Activated naive CD4-positive, alpha-beta T cell treated with anti-CD3 and anti-CD28 coated beads, Interleukin-2, amount 50 U/mL, for 16 hours (primary cell): ENCODE results near the gene BCL2.
"Not testable (repeated sequence)": the region's sequence is repeated elsewhere in the genome, so short reads cannot be mapped to it uniquely, and the experiment has no call there.

ENCODE experiments used
- DNase-seq: peaks from one replicate; pipeline ENCODE4 v3.0.0-alpha.2; 2020

The BCL2 gene

GRCh38 chr18:63197246-63197869 is 122.2 kb downstream of the BCL2 start:
- no peak for DNase-seq

- DNase-seq: no peak
These were observed 124.0 kb downstream of the BCL2 start for GRCh38 chr18:63195326-63196159.

- no peak for DNase-seq
These were observed 126.7 kb downstream of the BCL2 start for GRCh38 chr18:63192885-63193349.

- DNase-seq: no peak
These were observed 127.3 kb downstream of the BCL2 start for GRCh38 chr18:63192126-63192884.

- DNase-seq: no peak
These were observed 128.2 kb downstream of the BCL2 start for GRCh38 chr18:63191413-63191812.

- DNase-seq: not testable (repeated sequence)
These were observed 128.7 kb downstream of the BCL2 start for GRCh38 chr18:63190838-63191237.

GRCh38 chr18:63189817-63190216 is 129.8 kb downstream of the BCL2 start:
- DNase-seq: no peak

GRCh38 chr18:63189041-63189440 is 130.5 kb downstream of the BCL2 start:
- DNase-seq: no peak

- DNase-seq: no peak
These were observed 131.6 kb downstream of the BCL2 start for GRCh38 chr18:63187791-63188460.

GRCh38 chr18:63187223-63187574 is 132.4 kb downstream of the BCL2 start:
- no peak for DNase-seq

GRCh38 chr18:63186520-63187222 is 132.9 kb downstream of the BCL2 start:
- no peak for DNase-seq

GRCh38 chr18:63185984-63186383 is 133.6 kb downstream of the BCL2 start:
- no peak for DNase-seq

- no peak for DNase-seq
These were observed 135.4 kb downstream of the BCL2 start for GRCh38 chr18:63183952-63184770.

GRCh38 chr18:63183378-63183777 is 136.2 kb downstream of the BCL2 start:
- DNase-seq: no peak

- DNase-seq: no peak
These were observed 136.7 kb downstream of the BCL2 start for GRCh38 chr18:63182861-63183260.

GRCh38 chr18:63182310-63182772 is 137.2 kb downstream of the BCL2 start:
- no peak for DNase-seq

GRCh38 chr18:63181706-63182309 is 137.8 kb downstream of the BCL2 start:
- DNase-seq: no peak

GRCh38 chr18:63180971-63181376 is 138.6 kb downstream of the BCL2 start:
- no peak for DNase-seq

- no peak for DNase-seq
These were observed 139.2 kb downstream of the BCL2 start for GRCh38 chr18:63180321-63180720.

GRCh38 chr18:63179422-63179821 is 140.1 kb downstream of the BCL2 start:
- DNase-seq: no peak

GRCh38 chr18:63178971-63179370 is 140.6 kb downstream of the BCL2 start:
- no peak for DNase-seq
